NT2/D1 (cell line): ENCODE results near the gene FAM124B.

Experiments used
- SUZ12 ChIP-seq: IDR thresholded peaks from 2 replicates; pipeline ENCODE4 v1.6.1; 2011; ENCODE audit not compliant: insufficient read length, insufficient read depth; ENCODE audit errors: extremely low read depth
- YY1 ChIP-seq: IDR thresholded peaks from 2 replicates; pipeline ENCODE4 v1.6.1; 2011; ENCODE audit not compliant: insufficient read length, insufficient read depth
- ZNF274 ChIP-seq: IDR thresholded peaks from 2 replicates; pipeline ENCODE4 v1.6.1; 2011; ENCODE audit warnings: mild to moderate bottlenecking, low read depth, low read length

DNA sequence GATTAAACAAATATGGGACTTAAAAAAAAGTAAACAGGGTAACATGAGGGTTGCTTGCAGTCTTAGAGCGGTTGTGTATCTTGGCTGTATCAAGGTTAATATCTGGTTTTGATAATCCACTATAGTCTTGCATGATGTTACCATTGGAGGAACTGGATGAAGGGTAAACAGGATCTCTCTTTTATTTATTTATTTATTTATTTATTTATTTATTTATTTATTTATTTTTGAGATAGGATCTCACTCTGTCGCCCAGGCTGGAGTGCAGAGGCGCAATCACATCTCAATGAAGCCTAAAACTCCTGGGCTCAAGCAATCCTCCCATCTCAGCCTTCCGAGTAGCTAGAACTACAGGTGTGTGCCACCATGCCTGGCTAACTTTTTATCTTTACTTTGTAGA is 42.9 kb upstream of the FAM124B start:
- TF ChIP-seq SUZ12 (no peak), ZNF274 (no peak), YY1 (no peak)
